ENCODE data around the gene HNF1A. TPM values are rescaled to one million over a fixed set of nuclear protein-coding genes. Genes with fewer than 3 reads are reported as not detected.

The HNF1A gene
- total and polyA plus RNA-seq, 9 of the 15 experiments (the other 6 are each of a cell fraction or from before 2014, with no cell fraction given): not detected

GRCh38 chr12:121005346-121005815 is 27.0 kb downstream of the HNF1A start (continued):
- TF ChIP-seq CHD7 (IDR thresholded peaks at IDR 0.05; ENCODE audit: low read depth, low read length): no peak
- no peak for TF ChIP-seq ETV6 (IDR thresholded peaks at IDR 0.05; ENCODE audit: borderline replicate concordance in 1 of 2, low read depth in 2 of 2, low read length in 1 of 2)
- no peak for TF ChIP-seq ETV6 (CRISPR knock-in tag; IDR thresholded peaks at IDR 0.05; ENCODE audit: borderline replicate concordance)
- no peak for TF ChIP-seq ZZZ3 (IDR thresholded peaks at IDR 0.05)
- TF ChIP-seq, protein P1, sequence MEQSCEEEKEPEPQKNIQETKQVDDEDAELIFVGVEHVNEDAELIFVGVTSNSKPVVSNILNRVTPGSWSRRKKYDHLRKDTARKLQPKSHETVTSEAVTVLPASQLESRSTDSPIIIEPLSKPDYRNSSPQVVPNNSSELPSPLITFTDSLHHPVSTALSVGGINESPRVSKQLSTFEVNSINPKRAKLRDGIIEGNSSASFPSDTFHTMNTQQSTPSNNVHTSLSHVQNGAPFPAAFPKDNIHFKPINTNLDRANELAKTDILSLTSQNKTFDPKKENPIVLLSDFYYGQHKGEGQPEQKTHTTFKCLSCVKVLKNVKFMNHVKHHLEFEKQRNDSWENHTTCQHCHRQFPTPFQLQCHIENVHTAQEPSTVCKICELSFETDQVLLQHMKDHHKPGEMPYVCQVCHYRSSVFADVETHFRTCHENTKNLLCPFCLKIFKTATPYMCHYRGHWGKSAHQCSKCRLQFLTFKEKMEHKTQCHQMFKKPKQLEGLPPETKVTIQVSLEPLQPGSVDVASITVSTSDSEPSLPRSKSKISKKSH (CRISPR knock-in tag; IDR thresholded peaks at IDR 0.05): no peak
- no peak for TF ChIP-seq LCOR (CRISPR knock-in tag; IDR thresholded peaks at IDR 0.05)
- TF ChIP-seq PCBP2 (IDR thresholded peaks at IDR 0.05; ENCODE audit: low read depth, low read length, poor library complexity, severe bottlenecking): no peak
- TF ChIP-seq ERF (CRISPR knock-in tag; IDR thresholded peaks at IDR 0.05): no peak
- TF ChIP-seq ZBTB7A (IDR thresholded peaks at IDR 0.05; ENCODE audit: borderline replicate concordance, control insufficient read depth, low read depth, low read length): no peak
- no peak for TF ChIP-seq TFAM (CRISPR knock-in tag; conservative IDR thresholded peaks at IDR 0.05)
- peak; percentile 39; the same call in 1 of the 2 replicates for TF ChIP-seq TFAP4 (CRISPR knock-in tag; IDR thresholded peaks at IDR 0.05; ENCODE audit: borderline replicate concordance)
- TF ChIP-seq ZNF707 (CRISPR knock-in tag; conservative IDR thresholded peaks at IDR 0.05): no peak
- TF ChIP-seq XRCC5 (IDR thresholded peaks at IDR 0.05; ENCODE audit: low read depth, low read length): 0 out of 2 replicates have a peak, but pooled peaks have one; percentile 39
- no peak for TF ChIP-seq CBFB (CRISPR knock-in tag; IDR thresholded peaks at IDR 0.05)
- no peak for TF ChIP-seq KLF10 (CRISPR knock-in tag; IDR thresholded peaks at IDR 0.05)
- no peak for TF ChIP-seq ZNF354B (CRISPR knock-in tag; IDR thresholded peaks at IDR 0.05)

All from K562 (cell line).